Liver (tissue), 9 donors: Measurements from ENCODE around the gene SMG5. TPM values are rescaled to one million over a fixed set of nuclear protein-coding genes. Genes with fewer than 3 reads are reported as not detected.

Experiments used
- DNase-seq: peaks from one replicate; pipeline ENCODE4 v3.0.0-alpha.2; 2017; ENCODE audit warnings: low spot score
- H3K27ac ChIP-seq, 2 donors: one replicate each; pipeline ENCODE4 v1.7.0; 2013; ENCODE audit warnings: inconsistent platforms in 2 of 2, low read length in 2 of 2, control low read depth in 1 of 2, low read depth in 1 of 2, mild to moderate bottlenecking in 1 of 2
- H3K27me3 ChIP-seq, 4 donors: one replicate each; pipeline versions ENCODE4 v1.6.1 to v1.7.0; 2013; ENCODE audit warnings: low read length in 3 of 4, inconsistent platforms in 1 of 4, mild to moderate bottlenecking in 1 of 4, moderate library complexity in 1 of 4; ENCODE audit not compliant: control insufficient read depth in 4 of 4, insufficient read depth in 4 of 4
- H3K36me3 ChIP-seq, 4 donors: one replicate each; pipeline versions ENCODE4 v1.6.1 to v1.7.0; 2013; ENCODE audit warnings: low read length in 3 of 4, mild to moderate bottlenecking in 3 of 4, low read depth in 1 of 4, moderate library complexity in 1 of 4; ENCODE audit not compliant: control insufficient read depth in 4 of 4, insufficient read depth in 3 of 4
- H3K4me1 ChIP-seq, 4 donors: one replicate each; pipeline versions ENCODE4 v1.6.1 to v1.7.0; 2013; ENCODE audit warnings: low read length in 3 of 4, mild to moderate bottlenecking in 3 of 4, moderate library complexity in 1 of 4; ENCODE audit not compliant: control insufficient read depth in 4 of 4, insufficient read depth in 4 of 4
- H3K4me3 ChIP-seq, 3 donors: one replicate each; pipeline versions ENCODE4 v1.6.1 to v1.7.0; 2013; ENCODE audit warnings: low read length in 3 of 3, control low read depth in 1 of 3, low read depth in 1 of 3, mild to moderate bottlenecking in 1 of 3
- H3K9ac ChIP-seq, 2 donors: one replicate each; pipeline ENCODE4 v1.7.0; 2013; ENCODE audit warnings: low read length in 2 of 2, mild to moderate bottlenecking in 2 of 2, moderate library complexity in 2 of 2, control low read depth in 1 of 2, low read depth in 1 of 2
- H3K9me3 ChIP-seq, 4 donors: one replicate each; pipeline versions ENCODE4 v1.6.1 to v1.7.0; 2013; ENCODE audit warnings: low read length in 3 of 4; ENCODE audit not compliant: control insufficient read depth in 4 of 4
- EGR1 ChIP-seq, 2 donors: IDR thresholded peaks; 2 replicates each; pipeline ENCODE4 v1.6.1; 2016 to 2018; ENCODE audit warnings: antibody characterized with exemption in 2 of 2, low read depth in 2 of 2
- FOXA1 ChIP-seq: IDR thresholded peaks from 2 replicates; pipeline ENCODE4 v1.6.1; 2016; ENCODE audit warnings: antibody characterized with exemption
- FOXA2 ChIP-seq: IDR thresholded peaks from 2 replicates; pipeline ENCODE4 v1.6.1; 2016; ENCODE audit warnings: antibody characterized with exemption
- GABPA ChIP-seq, 2 donors: IDR thresholded peaks in 1 of 2; conservative IDR thresholded peaks in 1 of 2; 2 replicates each; pipeline ENCODE4 v1.6.1; 2016; ENCODE audit warnings: antibody characterized with exemption in 2 of 2, mild to moderate bottlenecking in 1 of 2, moderate library complexity in 1 of 2
- HNF4A ChIP-seq, 2 donors: conservative IDR thresholded peaks; 2 replicates each; pipeline ENCODE4 v1.6.1; 2016; ENCODE audit warnings: antibody characterized with exemption in 2 of 2, mild to moderate bottlenecking in 2 of 2
- NR2F2 ChIP-seq: IDR thresholded peaks from 2 replicates; pipeline ENCODE4 v1.6.1; 2016; ENCODE audit warnings: antibody characterized with exemption
- RAD21 ChIP-seq, 2 donors: IDR thresholded peaks; 2 replicates each; pipeline ENCODE4 v1.6.1; 2016; ENCODE audit warnings: antibody characterized with exemption in 2 of 2, mild to moderate bottlenecking in 2 of 2
- RXRA ChIP-seq, 2 donors: IDR thresholded peaks; 2 replicates each; pipeline ENCODE4 v1.6.1; 2017 to 2018; ENCODE audit warnings: antibody characterized with exemption in 2 of 2, mild to moderate bottlenecking in 1 of 2
- SP1 ChIP-seq: IDR thresholded peaks from 2 replicates; pipeline ENCODE4 v1.6.1; 2018; ENCODE audit warnings: antibody characterized with exemption, mild to moderate bottlenecking
- TAF1 ChIP-seq: conservative IDR thresholded peaks from 2 replicates; pipeline ENCODE4 v1.6.1; 2016; ENCODE audit warnings: antibody characterized with exemption, mild to moderate bottlenecking
- YY1 ChIP-seq: IDR thresholded peaks from 2 replicates; pipeline ENCODE4 v1.6.1; 2016; ENCODE audit warnings: antibody characterized with exemption, mild to moderate bottlenecking
- WGBS: extraction: QIAGEN DNeasy Blood & Tissue Kit; methylation state at CpG from one replicate; pipeline ENCODE4 v1.1.7; 2013; 5-methylcytosine and 5-hydroxymethylcytosine counted together
- polyA plus RNA-seq, 2 donors: library from polyadenylated mRNA; stranded (reverse) in 1 of 2; unstranded in 1 of 2; fragments of 200-250 nt in 1 of 2; fragments of >200 nt in 1 of 2; fragmentation: Nextera tagmentation in 1 of 2; extraction: Ambion mirVana in 1 of 2; gene quantifications; one replicate each; pipeline versions ENCODE4 v1.2.1 to v1.2.3, GENCODE V29; 2013 to 2015
- total RNA-seq, 2 donors: library from RNA; depleted of rRNA; stranded (reverse); fragments of >200 nt; gene quantifications; one replicate each; pipeline ENCODE4 v1.2.3, GENCODE V29; 2014
- TF ChIP-seq, protein P1 (sequence below): fragments of 150-350 bp; IDR thresholded peaks from 2 replicates; pipeline ENCODE4 v1.5.1; 2017; ENCODE audit warnings: improper control_type of control experiment, low read depth, low read length; ENCODE audit not compliant: missing input control
- TF ChIP-seq, protein P2 (sequence below): IDR thresholded peaks from 2 replicates; pipeline ENCODE4 v1.6.1; 2016; ENCODE audit warnings: antibody characterized with exemption, mild to moderate bottlenecking
- TF ChIP-seq, protein P3 (sequence below): IDR thresholded peaks from 2 replicates; pipeline ENCODE4 v1.6.1; 2016; ENCODE audit warnings: antibody characterized with exemption
- TF ChIP-seq, protein P4 (sequence below): IDR thresholded peaks from 2 replicates; pipeline ENCODE4 v1.6.1; 2016; ENCODE audit warnings: antibody characterized with exemption
- donor health status: healthy.
- donor health status: healthy.
- donor health status: healthy.
- donor health status: healthy.
- donor health status: healthy.

The SMG5 gene
- total and polyA plus RNA-seq, 4 donors = 22.9 to 59.1 (median 35.7) TPM

DNA sequence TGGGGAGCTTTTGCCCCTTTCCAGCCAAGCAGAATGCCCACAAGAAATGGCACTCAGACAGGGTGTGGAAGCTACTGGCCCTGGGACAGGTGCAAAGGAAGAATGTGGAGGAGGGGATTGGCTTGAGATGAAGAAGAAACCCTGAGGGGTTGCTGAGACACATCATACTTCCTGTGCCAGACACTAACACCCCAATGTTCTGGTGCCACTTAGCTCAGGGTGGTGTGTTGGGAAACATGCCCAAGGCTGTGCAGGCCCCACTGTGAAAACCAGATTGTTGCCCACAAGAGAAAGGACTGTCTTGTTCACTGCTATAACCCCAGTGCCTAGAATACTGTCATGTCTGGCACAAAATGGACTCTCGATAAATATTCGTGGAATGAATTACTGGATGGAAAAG is 24.9 kb downstream of the SMG5 start:
- WGBS = 90% methylated on average over 2 of the region's 2 CpGs
- no peak overlapping the region for H3K4me3 ChIP-seq

DNA sequence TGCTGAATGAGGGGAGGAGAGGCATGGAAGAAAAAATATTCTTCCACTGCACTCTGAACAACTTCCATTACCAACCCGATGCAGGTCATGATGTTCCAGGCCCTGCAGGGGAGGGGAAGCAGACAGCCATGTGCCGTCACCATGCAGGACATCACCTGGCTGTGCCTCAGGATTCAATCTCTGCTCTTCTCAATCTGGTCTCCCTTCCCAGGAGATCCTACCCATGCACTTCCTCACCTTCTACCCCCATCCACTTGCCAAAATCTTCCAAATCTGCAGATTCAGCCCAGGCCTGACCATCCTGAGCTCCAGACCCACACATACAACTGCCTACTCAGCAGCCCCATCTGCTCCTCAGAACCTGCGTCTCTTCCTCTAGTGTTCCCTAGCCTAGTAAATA is 29.0 kb downstream of the SMG5 start:
- H3K9me3 ChIP-seq = no peaks in the 10 kb centered on the region
- TF ChIP-seq SP1 (no peak), EGR1 (IDR thresholded peaks at IDR 0.05; ENCODE audit: low read depth in 2 of 2) (no peak)
- TF ChIP-seq, protein P1, sequence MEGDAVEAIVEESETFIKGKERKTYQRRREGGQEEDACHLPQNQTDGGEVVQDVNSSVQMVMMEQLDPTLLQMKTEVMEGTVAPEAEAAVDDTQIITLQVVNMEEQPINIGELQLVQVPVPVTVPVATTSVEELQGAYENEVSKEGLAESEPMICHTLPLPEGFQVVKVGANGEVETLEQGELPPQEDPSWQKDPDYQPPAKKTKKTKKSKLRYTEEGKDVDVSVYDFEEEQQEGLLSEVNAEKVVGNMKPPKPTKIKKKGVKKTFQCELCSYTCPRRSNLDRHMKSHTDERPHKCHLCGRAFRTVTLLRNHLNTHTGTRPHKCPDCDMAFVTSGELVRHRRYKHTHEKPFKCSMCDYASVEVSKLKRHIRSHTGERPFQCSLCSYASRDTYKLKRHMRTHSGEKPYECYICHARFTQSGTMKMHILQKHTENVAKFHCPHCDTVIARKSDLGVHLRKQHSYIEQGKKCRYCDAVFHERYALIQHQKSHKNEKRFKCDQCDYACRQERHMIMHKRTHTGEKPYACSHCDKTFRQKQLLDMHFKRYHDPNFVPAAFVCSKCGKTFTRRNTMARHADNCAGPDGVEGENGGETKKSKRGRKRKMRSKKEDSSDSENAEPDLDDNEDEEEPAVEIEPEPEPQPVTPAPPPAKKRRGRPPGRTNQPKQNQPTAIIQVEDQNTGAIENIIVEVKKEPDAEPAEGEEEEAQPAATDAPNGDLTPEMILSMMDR = no peak
- TF ChIP-seq, protein P2, sequence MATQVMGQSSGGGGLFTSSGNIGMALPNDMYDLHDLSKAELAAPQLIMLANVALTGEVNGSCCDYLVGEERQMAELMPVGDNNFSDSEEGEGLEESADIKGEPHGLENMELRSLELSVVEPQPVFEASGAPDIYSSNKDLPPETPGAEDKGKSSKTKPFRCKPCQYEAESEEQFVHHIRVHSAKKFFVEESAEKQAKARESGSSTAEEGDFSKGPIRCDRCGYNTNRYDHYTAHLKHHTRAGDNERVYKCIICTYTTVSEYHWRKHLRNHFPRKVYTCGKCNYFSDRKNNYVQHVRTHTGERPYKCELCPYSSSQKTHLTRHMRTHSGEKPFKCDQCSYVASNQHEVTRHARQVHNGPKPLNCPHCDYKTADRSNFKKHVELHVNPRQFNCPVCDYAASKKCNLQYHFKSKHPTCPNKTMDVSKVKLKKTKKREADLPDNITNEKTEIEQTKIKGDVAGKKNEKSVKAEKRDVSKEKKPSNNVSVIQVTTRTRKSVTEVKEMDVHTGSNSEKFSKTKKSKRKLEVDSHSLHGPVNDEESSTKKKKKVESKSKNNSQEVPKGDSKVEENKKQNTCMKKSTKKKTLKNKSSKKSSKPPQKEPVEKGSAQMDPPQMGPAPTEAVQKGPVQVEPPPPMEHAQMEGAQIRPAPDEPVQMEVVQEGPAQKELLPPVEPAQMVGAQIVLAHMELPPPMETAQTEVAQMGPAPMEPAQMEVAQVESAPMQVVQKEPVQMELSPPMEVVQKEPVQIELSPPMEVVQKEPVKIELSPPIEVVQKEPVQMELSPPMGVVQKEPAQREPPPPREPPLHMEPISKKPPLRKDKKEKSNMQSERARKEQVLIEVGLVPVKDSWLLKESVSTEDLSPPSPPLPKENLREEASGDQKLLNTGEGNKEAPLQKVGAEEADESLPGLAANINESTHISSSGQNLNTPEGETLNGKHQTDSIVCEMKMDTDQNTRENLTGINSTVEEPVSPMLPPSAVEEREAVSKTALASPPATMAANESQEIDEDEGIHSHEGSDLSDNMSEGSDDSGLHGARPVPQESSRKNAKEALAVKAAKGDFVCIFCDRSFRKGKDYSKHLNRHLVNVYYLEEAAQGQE = no peak

More for the DNA sequence above, 24.9 kb downstream of the SMG5 start:
- Histone ChIP-seq H3K36me3 (peaks cover 15 to 79% (median 60%) of the 10 kb centered on the region in 4 donors), H3K9me3 (no peaks in the 10 kb centered on the region), H3K27me3 (no peaks in the 10 kb centered on the region), H3K27ac (no peak overlapping the region), H3K4me1 (peaks cover 0 to 5% (median 2%) of the 10 kb centered on the region in 4 donors), H3K9ac (no peak overlapping the region)
- DNase-seq = no peak
- TF ChIP-seq FOXA2 (no peak), GABPA (IDR thresholded peaks at IDR 0.05 in 1 of 2, conservative IDR thresholded peaks at IDR 0.05 in 1 of 2) (no peak), FOXA1 (no peak), YY1 (no peak), EGR1 (IDR thresholded peaks at IDR 0.05; ENCODE audit: low read depth in 2 of 2) (no peak), HNF4A (conservative IDR thresholded peaks at IDR 0.05) (no peak), NR2F2 (no peak), RXRA (IDR thresholded peaks at IDR 0.05) (no peak), TAF1 (no peak), RAD21 (IDR thresholded peaks at IDR 0.05) (no peak), SP1 (no peak)
- TF ChIP-seq, protein P3, sequence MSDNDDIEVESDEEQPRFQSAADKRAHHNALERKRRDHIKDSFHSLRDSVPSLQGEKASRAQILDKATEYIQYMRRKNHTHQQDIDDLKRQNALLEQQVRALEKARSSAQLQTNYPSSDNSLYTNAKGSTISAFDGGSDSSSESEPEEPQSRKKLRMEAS = no peak
- TF ChIP-seq, protein P1 = no peak
- TF ChIP-seq, protein P2 = no peak
- TF ChIP-seq, protein P4, sequence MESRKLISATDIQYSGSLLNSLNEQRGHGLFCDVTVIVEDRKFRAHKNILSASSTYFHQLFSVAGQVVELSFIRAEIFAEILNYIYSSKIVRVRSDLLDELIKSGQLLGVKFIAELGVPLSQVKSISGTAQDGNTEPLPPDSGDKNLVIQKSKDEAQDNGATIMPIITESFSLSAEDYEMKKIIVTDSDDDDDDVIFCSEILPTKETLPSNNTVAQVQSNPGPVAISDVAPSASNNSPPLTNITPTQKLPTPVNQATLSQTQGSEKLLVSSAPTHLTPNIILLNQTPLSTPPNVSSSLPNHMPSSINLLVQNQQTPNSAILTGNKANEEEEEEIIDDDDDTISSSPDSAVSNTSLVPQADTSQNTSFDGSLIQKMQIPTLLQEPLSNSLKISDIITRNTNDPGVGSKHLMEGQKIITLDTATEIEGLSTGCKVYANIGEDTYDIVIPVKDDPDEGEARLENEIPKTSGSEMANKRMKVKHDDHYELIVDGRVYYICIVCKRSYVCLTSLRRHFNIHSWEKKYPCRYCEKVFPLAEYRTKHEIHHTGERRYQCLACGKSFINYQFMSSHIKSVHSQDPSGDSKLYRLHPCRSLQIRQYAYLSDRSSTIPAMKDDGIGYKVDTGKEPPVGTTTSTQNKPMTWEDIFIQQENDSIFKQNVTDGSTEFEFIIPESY = no peak

More for the DNA sequence above, 29.0 kb downstream of the SMG5 start:
- H3K4me3 ChIP-seq = no peak overlapping the region
- H3K9ac ChIP-seq = no peak overlapping the region
- no peaks in the 10 kb centered on the region for H3K27me3 ChIP-seq
- H3K27ac ChIP-seq = no peak overlapping the region
- no peaks in the 10 kb centered on the region for H3K4me1 ChIP-seq
- peaks cover 8 to 83% (median 59%) of the 10 kb centered on the region in 4 donors for H3K36me3 ChIP-seq
- no peak for DNase-seq
- WGBS = 96% methylated on average over 3 of the region's 3 CpGs
